ENCODE data around the gene MEGF9. TPM values are rescaled to one million over a fixed set of nuclear protein-coding genes. Genes with fewer than 3 reads are reported as not detected.

Gene MEGF9
- total RNA-seq, 1 experiment from 2014 or later = 8.3 TPM

DNA sequence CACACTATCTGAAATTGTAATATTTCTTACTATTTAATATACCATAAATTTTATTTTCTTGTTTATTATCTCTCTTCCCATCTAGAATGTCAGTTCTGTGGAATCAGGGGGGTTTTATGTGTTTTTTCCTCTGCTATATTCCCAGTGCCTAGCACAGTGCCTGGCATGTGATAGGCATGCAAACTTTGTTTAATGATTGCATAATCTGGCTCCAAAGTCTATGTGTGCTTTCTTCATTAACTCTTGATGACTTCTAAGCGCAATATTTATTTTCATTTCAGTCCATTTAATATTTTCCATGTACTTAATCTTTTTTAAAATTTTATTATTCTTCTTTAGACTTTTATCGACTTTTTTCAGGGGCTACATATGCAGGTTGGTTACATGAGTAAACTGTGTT, 73.9 kb downstream of the MEGF9 start:
- Histone ChIP-seq H3K4me2 (ENCODE audit: low read length) (no peak overlapping the region), H3K36me3 (ENCODE audit: control insufficient read depth in 1 of 2, insufficient read depth in 2 of 2, low read length in 2 of 2) (no peaks in the 10 kb centered on the region), H3K4me3 (replicated peaks in 1 of 2; ENCODE audit: low read depth in 1 of 2, low read length in 2 of 2) (no peak overlapping the region), H4K20me1 (ENCODE audit: insufficient read depth) (no peaks in the 10 kb centered on the region), H3K9ac (ENCODE audit: low read length) (no peak overlapping the region), H3K9me2 (ENCODE audit: insufficient read depth) (no peaks in the 10 kb centered on the region), H3K27me3 (ENCODE audit: insufficient read depth, low read length) (no peaks in the 10 kb centered on the region), H2AFZ (ENCODE audit: low read depth, low read length, poor library complexity, severe bottlenecking) (no peak overlapping the region), H3K79me2 (ENCODE audit: insufficient read depth, low read length) (no peaks in the 10 kb centered on the region), H3K27ac (ENCODE audit: low read depth, low read length) (no peak overlapping the region), H3K9me3 (ENCODE audit: control insufficient read depth in 1 of 2, insufficient read depth in 1 of 2, low read depth in 1 of 2, low read length in 2 of 2) (no peaks in the 10 kb centered on the region), H3K4me1 (ENCODE audit: control insufficient read depth in 1 of 2, insufficient read depth in 2 of 2, low read length in 2 of 2) (peaks cover 0 to 8% of the 10 kb centered on the region in 2 experiments; a peak in 2 of 4 replicates)
- no peak for TF ChIP-seq TCF7L2 (IDR thresholded peaks at IDR 0.05; ENCODE audit: borderline replicate concordance, extremely low read depth, insufficient read depth, insufficient read length)
- no peak for TF ChIP-seq ZFX (IDR thresholded peaks at IDR 0.05)
- TF ChIP-seq SIN3A (IDR thresholded peaks at IDR 0.05; ENCODE audit: low read depth) = no peak
- TF ChIP-seq FOSL1 (IDR thresholded peaks at IDR 0.05; ENCODE audit: low read depth) = no peak
- TF ChIP-seq CBX3 (IDR thresholded peaks at IDR 0.05; ENCODE audit: low read depth) = no peak
- TF ChIP-seq, protein P1, sequence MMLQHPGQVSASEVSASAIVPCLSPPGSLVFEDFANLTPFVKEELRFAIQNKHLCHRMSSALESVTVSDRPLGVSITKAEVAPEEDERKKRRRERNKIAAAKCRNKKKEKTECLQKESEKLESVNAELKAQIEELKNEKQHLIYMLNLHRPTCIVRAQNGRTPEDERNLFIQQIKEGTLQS (IDR thresholded peaks at IDR 0.05) = no peak
- DNase-seq (ENCODE audit: low read depth, low spot score) = no peak
- RAD21 ChIA-PET (ENCODE audit: low non-redundant PET in 1 of 2, low total read pairs in 2 of 2, uncharacterized antibody in 2 of 2, unreplicated experiment in 2 of 2) = no interaction called here
- no TSS peak for BruUV-seq (replicated peaks)
- CTCF ChIA-PET = no interaction called here
- POLR2A ChIA-PET = no interaction called here
- ATAC-seq = no peak
- intact Hi-C loops (cut with micrococcal nuclease) = no loop called here

DNA sequence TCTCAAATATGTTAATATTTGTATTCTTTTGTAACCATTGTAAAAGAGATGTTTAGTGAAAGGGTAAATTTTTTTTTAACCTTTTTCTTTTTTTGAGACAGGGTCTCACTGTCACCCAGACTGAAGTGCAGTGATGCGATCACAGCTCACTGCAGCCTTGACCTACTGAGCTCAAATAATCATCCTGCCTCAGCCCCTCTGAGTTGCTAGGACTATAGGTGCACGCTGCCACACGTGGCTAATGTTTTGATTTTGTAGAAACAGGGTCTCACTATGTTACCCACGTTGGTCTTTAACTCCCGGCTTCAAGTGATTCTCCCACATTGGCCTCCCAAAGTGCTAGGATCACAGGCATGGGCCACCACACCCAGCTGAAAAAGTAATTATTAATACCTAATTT, 76.4 kb downstream of the MEGF9 start:
- Histone ChIP-seq H3K27ac (ENCODE audit: low read depth, low read length) (no peak overlapping the region), H3K4me1 (ENCODE audit: control insufficient read depth in 1 of 2, insufficient read depth in 2 of 2, low read length in 2 of 2) (peaks cover 0 to 8% of the 10 kb centered on the region in 2 experiments; a peak in 2 of 4 replicates), H3K9me2 (ENCODE audit: insufficient read depth) (no peaks in the 10 kb centered on the region), H2AFZ (ENCODE audit: low read depth, low read length, poor library complexity, severe bottlenecking) (no peak overlapping the region), H3K79me2 (ENCODE audit: insufficient read depth, low read length) (no peaks in the 10 kb centered on the region), H3K9me3 (ENCODE audit: control insufficient read depth in 1 of 2, insufficient read depth in 1 of 2, low read depth in 1 of 2, low read length in 2 of 2) (no peaks in the 10 kb centered on the region), H3K27me3 (ENCODE audit: insufficient read depth, low read length) (no peaks in the 10 kb centered on the region), H3K4me3 (replicated peaks in 1 of 2; ENCODE audit: low read depth in 1 of 2, low read length in 2 of 2) (no peak overlapping the region), H3K9ac (ENCODE audit: low read length) (no peak overlapping the region), H4K20me1 (ENCODE audit: insufficient read depth) (no peaks in the 10 kb centered on the region), H3K4me2 (ENCODE audit: low read length) (no peak overlapping the region), H3K36me3 (ENCODE audit: control insufficient read depth in 1 of 2, insufficient read depth in 2 of 2, low read length in 2 of 2) (no peaks in the 10 kb centered on the region)
- intact Hi-C loops (cut with micrococcal nuclease) = no loop called here
- no peak for DNase-seq (ENCODE audit: low read depth, low spot score)
- ATAC-seq = no peak
- RAD21 ChIA-PET (ENCODE audit: low non-redundant PET in 1 of 2, low total read pairs in 2 of 2, uncharacterized antibody in 2 of 2, unreplicated experiment in 2 of 2) = no interaction called here
- POLR2A ChIA-PET = no interaction called here
- CTCF ChIA-PET = no interaction called here
- BruUV-seq (replicated peaks) = no TSS peak
- TF ChIP-seq EZH2phosphoT487 (IDR thresholded peaks at IDR 0.05; ENCODE audit: borderline replicate concordance) (no peak), SRF (IDR thresholded peaks at IDR 0.05; ENCODE audit: low read depth) (no peak), EGR1 (IDR thresholded peaks at IDR 0.05; ENCODE audit: low read depth) (no peak), SP1 (IDR thresholded peaks at IDR 0.05; ENCODE audit: low read depth) (no peak), RAD21 (IDR thresholded peaks at IDR 0.05; ENCODE audit: low read depth) (no peak), FOSL1 (IDR thresholded peaks at IDR 0.05; ENCODE audit: low read depth) (no peak), SIN3A (IDR thresholded peaks at IDR 0.05; ENCODE audit: low read depth) (no peak), ZNF274 (IDR thresholded peaks at IDR 0.05; ENCODE audit: low read depth, low read length) (no peak), POLR2AphosphoS5 (IDR thresholded peaks at IDR 0.05; ENCODE audit: low read depth, low read length) (no peak), JUND (IDR thresholded peaks at IDR 0.05) (no peak), POLR2A (IDR thresholded peaks at IDR 0.05; ENCODE audit: borderline replicate concordance, extremely low read depth, insufficient read depth, insufficient read length) (no peak), ZFX (IDR thresholded peaks at IDR 0.05) (no peak), TCF7L2 (IDR thresholded peaks at IDR 0.05; ENCODE audit: borderline replicate concordance, extremely low read depth, insufficient read depth, insufficient read length) (no peak)
- TF ChIP-seq, protein P2, sequence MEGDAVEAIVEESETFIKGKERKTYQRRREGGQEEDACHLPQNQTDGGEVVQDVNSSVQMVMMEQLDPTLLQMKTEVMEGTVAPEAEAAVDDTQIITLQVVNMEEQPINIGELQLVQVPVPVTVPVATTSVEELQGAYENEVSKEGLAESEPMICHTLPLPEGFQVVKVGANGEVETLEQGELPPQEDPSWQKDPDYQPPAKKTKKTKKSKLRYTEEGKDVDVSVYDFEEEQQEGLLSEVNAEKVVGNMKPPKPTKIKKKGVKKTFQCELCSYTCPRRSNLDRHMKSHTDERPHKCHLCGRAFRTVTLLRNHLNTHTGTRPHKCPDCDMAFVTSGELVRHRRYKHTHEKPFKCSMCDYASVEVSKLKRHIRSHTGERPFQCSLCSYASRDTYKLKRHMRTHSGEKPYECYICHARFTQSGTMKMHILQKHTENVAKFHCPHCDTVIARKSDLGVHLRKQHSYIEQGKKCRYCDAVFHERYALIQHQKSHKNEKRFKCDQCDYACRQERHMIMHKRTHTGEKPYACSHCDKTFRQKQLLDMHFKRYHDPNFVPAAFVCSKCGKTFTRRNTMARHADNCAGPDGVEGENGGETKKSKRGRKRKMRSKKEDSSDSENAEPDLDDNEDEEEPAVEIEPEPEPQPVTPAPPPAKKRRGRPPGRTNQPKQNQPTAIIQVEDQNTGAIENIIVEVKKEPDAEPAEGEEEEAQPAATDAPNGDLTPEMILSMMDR (IDR thresholded peaks at IDR 0.05 in 2 of 3, conservative IDR thresholded peaks at IDR 0.05 in 1 of 3; ENCODE audit: borderline replicate concordance in 1 of 3, insufficient read depth in 1 of 3, low read depth in 2 of 3, low read length in 2 of 3) = no peak
- TF ChIP-seq, protein P1 (IDR thresholded peaks at IDR 0.05) = no peak
